A549 (cell line): ENCODE measurements around the gene PLCB4. TPM values are rescaled to one million over a fixed set of nuclear protein-coding genes. Genes with fewer than 3 reads are reported as not detected.

ENCODE experiments used
- ATAC-seq, 2 experiments: fragments of 200-7000 bp in 1 of 2; fragments of >200 bp in 1 of 2; cut with Nextera tagmentation in 1 of 2; cut with Tn5 transposase in 1 of 2; 3 replicates each; pipeline versions ENCODE4 v1.8.0 to v1.9.1; 2018 to 2020; ENCODE audit warnings: mild to moderate bottlenecking in 1 of 2, moderate library complexity in 1 of 2
- CTCF ChIA-PET: fragments of 300-600 bp; sonication (Branson Sonifier 250); formaldehyde crosslinking; extraction: SDS; loops from one replicate; lab custom pipeline; 2021; ENCODE audit warnings: antibody characterized with exemption, inconsistent platforms; lab: Yijun Ruan, JAX
- POLR2A ChIA-PET: fragments of 350-600 bp; formaldehyde crosslinking; extraction: SDS; loops from one replicate; lab custom pipeline; 2021; ENCODE audit warnings: antibody characterized with exemption, inconsistent platforms; lab: Yijun Ruan, JAX
- DNase-seq, 2 experiments: peaks; one replicate each; pipeline versions ENCODE4 v3.0.0 to v3.0.0-alpha.2; 2011 to 2016; ENCODE audit warnings: low read depth in 1 of 2, low spot score in 1 of 2
- FAIRE-seq: peaks from 2 replicates; lab custom pipeline; 2011; peaks lifted over from hg19 to GRCh38; lab: Jason Lieb, UNC
- H3K27ac ChIP-seq, 2 experiments: fragments of >200 bp; sonication (Bioruptor Twin); formaldehyde crosslinking; 3 replicates each; pipeline ENCODE4 v1.5.1; 2016 to 2017
- H3K4me1 ChIP-seq: fragments of >200 bp; sonication (Bioruptor Twin); formaldehyde crosslinking; 3 replicates; pipeline ENCODE4 v1.6.1; 2016
- H3K4me2 ChIP-seq: fragments of >200 bp; sonication (Bioruptor Twin); formaldehyde crosslinking; 3 replicates; pipeline ENCODE4 v1.6.1; 2016
- H3K4me3 ChIP-seq: fragments of >200 bp; sonication (Bioruptor Twin); formaldehyde crosslinking; 3 replicates; pipeline ENCODE4 v1.5.1; 2016
- H3K9me3 ChIP-seq: fragments of >200 bp; sonication (Bioruptor Twin); formaldehyde crosslinking; 3 replicates; pipeline ENCODE4 v1.6.1; 2016
- BHLHE40 ChIP-seq: IDR thresholded peaks from 2 replicates; pipeline ENCODE4 v1.6.1; 2012; ENCODE audit warnings: low read depth, low read length, inconsistent platforms
- CBX8 ChIP-seq: fragments of 200-600 bp; sonication (generic); IDR thresholded peaks from 2 replicates; pipeline ENCODE4 v1.6.1; 2016
- CEBPB ChIP-seq, 2 experiments: fragments of >200 bp in 1 of 2; sonication (Bioruptor Twin) in 1 of 2; formaldehyde crosslinking in 1 of 2; IDR thresholded peaks; 2 replicates each; pipeline ENCODE4 v1.6.1; 2012 to 2016
- ESRRA ChIP-seq: fragments of 150-350 bp; IDR thresholded peaks from 2 replicates; pipeline ENCODE4 v1.6.1; 2014; ENCODE audit warnings: mild to moderate bottlenecking, low read length, borderline replicate concordance
- FOSB ChIP-seq: fragments of 250-450 bp; sonication (Bioruptor Pico); IDR thresholded peaks from 2 replicates; pipeline ENCODE4 v1.5.0; 2020; ENCODE audit warnings: mild to moderate bottlenecking, moderate library complexity
- HDAC2 ChIP-seq: fragments of 200-600 bp; sonication (generic); IDR thresholded peaks from 2 replicates; pipeline ENCODE4 v1.6.1; 2016
- HOXB13 ChIP-seq: fragments of 250-450 bp; sonication (Bioruptor Pico); IDR thresholded peaks from 2 replicates; pipeline ENCODE4 v1.5.0; 2020; ENCODE audit warnings: low read depth, mild to moderate bottlenecking, moderate library complexity
- HOXB5 ChIP-seq: fragments of 250-450 bp; sonication (Bioruptor Pico); IDR thresholded peaks from 2 replicates; pipeline ENCODE4 v1.5.0; 2020; ENCODE audit warnings: mild to moderate bottlenecking, moderate library complexity
- KDM1A ChIP-seq: fragments of 200-600 bp; sonication (generic); IDR thresholded peaks from 2 replicates; pipeline ENCODE4 v1.6.1; 2016; ENCODE audit warnings: low read depth, mild to moderate bottlenecking
- MYC ChIP-seq: IDR thresholded peaks from 2 replicates; pipeline ENCODE4 v1.6.1; 2012; ENCODE audit warnings: mild to moderate bottlenecking, inconsistent platforms, low read length, improper control_type of control experiment, borderline replicate concordance
- NR3C1 ChIP-seq: fragments of >200 bp; sonication (Bioruptor Twin); formaldehyde crosslinking; IDR thresholded peaks from 3 replicates; pipeline ENCODE4 v1.6.1; 2017
- PHF8 ChIP-seq: fragments of 200-600 bp; sonication (generic); IDR thresholded peaks from 2 replicates; pipeline ENCODE4 v1.6.1; 2016; ENCODE audit warnings: low read depth, mild to moderate bottlenecking, antibody characterized with exemption, moderate library complexity, borderline replicate concordance
- ZC3H11A ChIP-seq: fragments of 450-650 bp; IDR thresholded peaks from 2 replicates; pipeline ENCODE4 v1.6.1; 2014; ENCODE audit warnings: antibody characterized with exemption, mild to moderate bottlenecking
- ZSCAN20 ChIP-seq: fragments of 250-450 bp; sonication (Bioruptor Pico); IDR thresholded peaks from 2 replicates; pipeline ENCODE4 v1.8.0; 2022; ENCODE audit warnings: mild to moderate bottlenecking, moderate library complexity
- WGBS: methylation state at CpG from one replicate; pipeline ENCODE4 v1.1.6; 2017; ENCODE audit errors: missing lambda C conversion rate; 5-methylcytosine and 5-hydroxymethylcytosine counted together
- polyA plus RNA-seq, 4 experiments: library from polyadenylated mRNA; depleted of rRNA in 3 of 4; stranded (reverse); fragments of >200 nt; fragmentation: RNase III in 1 of 4; extraction: RNeasy Plus Mini Kit Qiagen cat#74134 plus additional on column Dnase treatment in 1 of 4; gene quantifications; 2 replicates in 3 of 4; 3 replicates in 1 of 4; pipeline ENCODE4 v1.2.3, GENCODE V29; 2011 to 2017
- TF ChIP-seq, protein P1 (sequence below): fragments of 200-600 bp; sonication (generic); IDR thresholded peaks from 2 replicates; pipeline ENCODE4 v1.6.1; 2016; ENCODE audit warnings: antibody characterized with exemption, mild to moderate bottlenecking, moderate library complexity
- TF ChIP-seq, protein P2 (sequence below): fragments of 250-450 bp; sonication (Bioruptor Pico); IDR thresholded peaks from 2 replicates; pipeline ENCODE4 v1.5.0; 2021; ENCODE audit warnings: mild to moderate bottlenecking, moderate library complexity, borderline replicate concordance
- TF ChIP-seq, protein P3 (sequence below): fragments of >200 bp; sonication (Bioruptor Twin); formaldehyde crosslinking; IDR thresholded peaks from 3 replicates; pipeline ENCODE4 v1.6.1; 2016

PLCB4 gene
- polyA plus RNA-seq, 2 of the 4 experiments (the other 2 are of a cell fraction): 17.1 to 32.1 TPM

DNA sequence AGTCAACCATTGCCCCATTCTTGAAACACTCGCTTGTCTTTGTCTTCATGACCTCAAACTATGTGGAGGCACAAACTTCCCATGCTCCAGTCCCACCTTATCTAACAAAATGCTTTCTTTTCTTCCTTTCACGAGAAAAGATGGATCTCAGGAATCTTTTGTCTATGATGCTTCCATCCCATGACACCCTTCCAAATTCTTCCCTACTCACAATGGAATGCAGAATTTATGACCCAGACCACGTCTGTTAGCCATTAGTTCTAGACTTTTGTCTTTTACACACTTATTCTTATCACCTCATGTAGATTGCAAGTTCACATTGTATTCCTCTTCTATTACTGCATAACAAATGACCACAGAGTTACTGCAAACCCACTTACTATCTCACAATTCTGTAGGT lies 421.3 kb downstream of the PLCB4 start:
- Histone ChIP-seq H3K27ac (no peak overlapping the region), H3K4me2 (no peak overlapping the region), H3K9me3 (no peaks in the 10 kb centered on the region), H3K4me1 (no peaks in the 10 kb centered on the region)
- ATAC-seq: no peak
- ChIA-PET POLR2A (no interaction called here), CTCF (interaction anchor here (1.1 kb wide), 1 partner anchor 38 kb away, joined by 3 read pairs; no protein-coding TSS in a partner anchor)
- FAIRE-seq: peak; percentile 76
- DNase-seq: no peak
- 73% methylated on average over 3 of the region's 3 CpGs for WGBS
- no peak for TF ChIP-seq NR3C1
- no peak for TF ChIP-seq ESRRA
- no peak for TF ChIP-seq CEBPB (IDR thresholded peaks at IDR 0.05)
- TF ChIP-seq, protein P1, sequence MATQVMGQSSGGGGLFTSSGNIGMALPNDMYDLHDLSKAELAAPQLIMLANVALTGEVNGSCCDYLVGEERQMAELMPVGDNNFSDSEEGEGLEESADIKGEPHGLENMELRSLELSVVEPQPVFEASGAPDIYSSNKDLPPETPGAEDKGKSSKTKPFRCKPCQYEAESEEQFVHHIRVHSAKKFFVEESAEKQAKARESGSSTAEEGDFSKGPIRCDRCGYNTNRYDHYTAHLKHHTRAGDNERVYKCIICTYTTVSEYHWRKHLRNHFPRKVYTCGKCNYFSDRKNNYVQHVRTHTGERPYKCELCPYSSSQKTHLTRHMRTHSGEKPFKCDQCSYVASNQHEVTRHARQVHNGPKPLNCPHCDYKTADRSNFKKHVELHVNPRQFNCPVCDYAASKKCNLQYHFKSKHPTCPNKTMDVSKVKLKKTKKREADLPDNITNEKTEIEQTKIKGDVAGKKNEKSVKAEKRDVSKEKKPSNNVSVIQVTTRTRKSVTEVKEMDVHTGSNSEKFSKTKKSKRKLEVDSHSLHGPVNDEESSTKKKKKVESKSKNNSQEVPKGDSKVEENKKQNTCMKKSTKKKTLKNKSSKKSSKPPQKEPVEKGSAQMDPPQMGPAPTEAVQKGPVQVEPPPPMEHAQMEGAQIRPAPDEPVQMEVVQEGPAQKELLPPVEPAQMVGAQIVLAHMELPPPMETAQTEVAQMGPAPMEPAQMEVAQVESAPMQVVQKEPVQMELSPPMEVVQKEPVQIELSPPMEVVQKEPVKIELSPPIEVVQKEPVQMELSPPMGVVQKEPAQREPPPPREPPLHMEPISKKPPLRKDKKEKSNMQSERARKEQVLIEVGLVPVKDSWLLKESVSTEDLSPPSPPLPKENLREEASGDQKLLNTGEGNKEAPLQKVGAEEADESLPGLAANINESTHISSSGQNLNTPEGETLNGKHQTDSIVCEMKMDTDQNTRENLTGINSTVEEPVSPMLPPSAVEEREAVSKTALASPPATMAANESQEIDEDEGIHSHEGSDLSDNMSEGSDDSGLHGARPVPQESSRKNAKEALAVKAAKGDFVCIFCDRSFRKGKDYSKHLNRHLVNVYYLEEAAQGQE: no peak
- TF ChIP-seq BHLHE40: no peak
- TF ChIP-seq HOXB13 (CRISPR knock-in tag): no peak
- no peak for TF ChIP-seq HOXB5 (CRISPR knock-in tag)
- no peak for TF ChIP-seq HDAC2
- TF ChIP-seq, protein P2, sequence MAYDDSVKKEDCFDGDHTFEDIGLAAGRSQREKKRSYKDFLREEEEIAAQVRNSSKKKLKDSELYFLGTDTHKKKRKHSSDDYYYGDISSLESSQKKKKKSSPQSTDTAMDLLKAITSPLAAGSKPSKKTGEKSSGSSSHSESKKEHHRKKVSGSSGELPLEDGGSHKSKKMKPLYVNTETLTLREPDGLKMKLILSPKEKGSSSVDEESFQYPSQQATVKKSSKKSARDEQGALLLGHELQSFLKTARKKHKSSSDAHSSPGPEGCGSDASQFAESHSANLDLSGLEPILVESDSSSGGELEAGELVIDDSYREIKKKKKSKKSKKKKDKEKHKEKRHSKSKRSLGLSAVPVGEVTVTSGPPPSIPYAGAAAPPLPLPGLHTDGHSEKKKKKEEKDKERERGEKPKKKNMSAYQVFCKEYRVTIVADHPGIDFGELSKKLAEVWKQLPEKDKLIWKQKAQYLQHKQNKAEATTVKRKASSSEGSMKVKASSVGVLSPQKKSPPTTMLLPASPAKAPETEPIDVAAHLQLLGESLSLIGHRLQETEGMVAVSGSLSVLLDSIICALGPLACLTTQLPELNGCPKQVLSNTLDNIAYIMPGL (CRISPR knock-in tag): no peak
- TF ChIP-seq, all 56 proteins: peak for 0
- H3K4me3 ChIP-seq: no peak overlapping the region

DNA sequence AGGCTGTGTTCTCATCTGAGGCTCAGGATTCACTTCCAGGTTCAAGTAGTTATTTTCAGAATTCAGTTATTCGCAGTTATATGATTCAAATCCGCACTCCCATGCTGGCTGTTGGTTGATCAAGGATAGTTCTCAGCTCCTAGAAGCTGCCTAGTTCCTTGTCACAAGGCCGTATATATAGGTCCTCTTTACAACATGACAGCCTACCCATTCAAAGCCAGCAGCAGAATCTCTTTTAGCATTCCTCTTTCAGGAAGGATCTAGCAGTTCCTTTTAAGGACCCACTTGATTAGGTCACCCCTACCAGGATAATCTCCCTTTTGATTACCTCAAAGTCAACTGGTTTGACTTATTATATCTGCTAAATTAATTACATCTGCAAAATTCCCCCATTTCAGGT lies 421.7 kb downstream of the PLCB4 start:
- 89% methylated on average over 3 of the region's 3 CpGs for WGBS
- POLR2A ChIA-PET: no interaction called here

DNA sequence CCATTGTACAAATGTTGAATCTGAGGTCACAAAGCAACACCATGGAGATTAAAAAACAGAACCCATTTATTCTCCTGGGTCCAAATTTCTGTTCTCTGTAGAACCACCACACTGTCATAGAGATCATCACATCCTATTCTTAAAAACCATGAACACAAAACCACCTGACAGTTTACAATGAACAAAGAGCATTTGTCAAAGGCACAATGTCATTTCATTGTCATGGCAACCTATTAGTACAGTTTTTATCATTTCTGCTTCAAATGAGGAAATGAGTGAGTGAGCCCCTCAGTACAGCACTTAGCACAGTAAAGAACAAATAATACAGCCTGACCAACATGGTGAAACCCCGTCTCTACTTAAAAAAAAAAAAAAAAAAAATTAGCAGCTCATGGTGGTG lies 422.4 kb downstream of the PLCB4 start:
- Histone ChIP-seq H3K9me3 (no peaks in the 10 kb centered on the region), H3K4me2 (no peak overlapping the region), H3K4me1 (no peaks in the 10 kb centered on the region), H3K4me3 (no peak overlapping the region), H3K27ac (no peak overlapping the region)
- TF ChIP-seq KDM1A: no peak
- TF ChIP-seq PHF8: no peak
- no peak for TF ChIP-seq BHLHE40
- TF ChIP-seq, protein P1: no peak
- no peak for ATAC-seq
- FAIRE-seq: peak; percentile 76
- WGBS: 30% methylated on average over 1 of the region's 1 CpG
- POLR2A ChIA-PET: no interaction called here
- CTCF ChIA-PET: interaction anchor here (0.6 to 1.1 kb wide), 2 partner anchors 39 to 661 kb away, joined by 3 to 4 read pairs; no protein-coding TSS in a partner anchor
- no peak for DNase-seq

More for the DNA sequence above, 421.7 kb downstream of the PLCB4 start:
- H3K4me1 ChIP-seq: no peaks in the 10 kb centered on the region
- no peak overlapping the region for H3K4me3 ChIP-seq
- CTCF ChIA-PET: interaction anchor here (1.1 kb wide), 1 partner anchor 38 kb away, joined by 3 read pairs; no protein-coding TSS in a partner anchor
- TF ChIP-seq ZSCAN20 (no peak), MYC (no peak), ZC3H11A (no peak), NR3C1 (no peak), FOSB (CRISPR knock-in tag) (no peak), CBX8 (no peak)
- TF ChIP-seq, protein P3, sequence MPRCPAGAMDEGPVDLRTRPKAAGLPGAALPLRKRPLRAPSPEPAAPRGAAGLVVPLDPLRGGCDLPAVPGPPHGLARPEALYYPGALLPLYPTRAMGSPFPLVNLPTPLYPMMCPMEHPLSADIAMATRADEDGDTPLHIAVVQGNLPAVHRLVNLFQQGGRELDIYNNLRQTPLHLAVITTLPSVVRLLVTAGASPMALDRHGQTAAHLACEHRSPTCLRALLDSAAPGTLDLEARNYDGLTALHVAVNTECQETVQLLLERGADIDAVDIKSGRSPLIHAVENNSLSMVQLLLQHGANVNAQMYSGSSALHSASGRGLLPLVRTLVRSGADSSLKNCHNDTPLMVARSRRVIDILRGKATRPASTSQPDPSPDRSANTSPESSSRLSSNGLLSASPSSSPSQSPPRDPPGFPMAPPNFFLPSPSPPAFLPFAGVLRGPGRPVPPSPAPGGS: no peak
- FAIRE-seq: no peak
- DNase-seq: no peak
- no peak overlapping the region for H3K4me2 ChIP-seq
- no peak overlapping the region for H3K27ac ChIP-seq
- no peaks in the 10 kb centered on the region for H3K9me3 ChIP-seq
- no peak for ATAC-seq
